HEK293 (cell line): ENCODE measurements around the gene IPCEF1.

Experiments used
- MYNN ChIP-seq: fragments of 450-650 bp; formaldehyde crosslinking; IDR thresholded peaks from 2 replicates; pipeline ENCODE4 v1.5.1; 2016; ENCODE audit warnings: missing biosample characterization, missing genetic modification characterization, borderline replicate concordance
- PRDM1 ChIP-seq: fragments of 450-650 bp; formaldehyde crosslinking; IDR thresholded peaks from 2 replicates; pipeline ENCODE4; 2016; ENCODE audit warnings: missing biosample characterization, missing genetic modification characterization
- REPIN1 ChIP-seq: fragments of 450-650 bp; formaldehyde crosslinking; IDR thresholded peaks from 2 replicates; pipeline ENCODE4 v1.5.1; 2017; ENCODE audit warnings: missing biosample characterization, missing genetic modification characterization, low read depth
- TCF7L2 ChIP-seq: IDR thresholded peaks from 2 replicates; pipeline ENCODE4 v1.6.1; 2011; ENCODE audit warnings: low read depth, mild to moderate bottlenecking, inconsistent platforms, low read length, moderate library complexity, borderline replicate concordance
- ZNF292 ChIP-seq: fragments of 450-650 bp; formaldehyde crosslinking; IDR thresholded peaks from 2 replicates; pipeline ENCODE4 v1.5.1; 2016; ENCODE audit warnings: low read depth, missing biosample characterization, missing genetic modification characterization, borderline replicate concordance
- ZNF366 ChIP-seq: fragments of 450-650 bp; formaldehyde crosslinking; conservative IDR thresholded peaks from 2 replicates; pipeline ENCODE4 v1.5.1; 2016; ENCODE audit warnings: missing biosample characterization, missing genetic modification characterization
- ZNF843 ChIP-seq: fragments of 450-650 bp; formaldehyde crosslinking; IDR thresholded peaks from 2 replicates; pipeline ENCODE4 v1.5.1; 2016; ENCODE audit warnings: missing biosample characterization, missing genetic modification characterization
- TF ChIP-seq, protein P1 (sequence below): fragments of 450-650 bp; formaldehyde crosslinking; IDR thresholded peaks from 2 replicates; pipeline ENCODE4 v1.5.1; 2017; ENCODE audit warnings: missing biosample characterization, missing genetic modification characterization
- TF ChIP-seq, protein P2 (sequence below): fragments of 450-650 bp; formaldehyde crosslinking; IDR thresholded peaks from 2 replicates; pipeline ENCODE4 v1.5.1; 2016; ENCODE audit warnings: missing biosample characterization, missing genetic modification characterization
- TF ChIP-seq, protein P3 (sequence below): fragments of 450-650 bp; formaldehyde crosslinking; IDR thresholded peaks from 2 replicates; pipeline ENCODE4 v1.5.1; 2016; ENCODE audit warnings: missing biosample characterization, missing genetic modification characterization
- TF ChIP-seq, protein P4 (sequence below): fragments of 450-650 bp; formaldehyde crosslinking; IDR thresholded peaks from 2 replicates; pipeline ENCODE4 v1.5.1; 2016; ENCODE audit warnings: missing biosample characterization, missing genetic modification characterization

DNA sequence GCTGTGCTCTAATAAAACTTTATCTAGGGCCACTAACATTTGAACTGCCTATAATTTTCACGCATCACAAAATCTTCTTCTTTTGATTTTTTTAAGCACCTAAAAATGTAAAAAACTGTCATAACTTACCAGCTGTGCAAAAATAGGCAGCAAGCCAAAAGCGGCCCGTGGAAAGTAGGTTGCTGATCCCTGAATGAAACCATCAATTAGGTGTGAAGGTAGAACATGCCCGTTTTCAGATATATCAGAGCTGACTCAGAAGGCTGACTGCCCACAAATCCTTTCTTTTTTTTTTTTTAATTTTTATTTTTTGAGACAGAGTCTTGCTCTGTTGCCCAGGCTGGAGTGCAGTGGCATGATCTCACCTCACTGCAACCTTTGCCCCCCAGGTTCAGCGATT, 4.9 kb upstream of the IPCEF1 start:
- no peak for TF ChIP-seq MYNN (tag by site-specific recombination)
- TF ChIP-seq, protein P1, sequence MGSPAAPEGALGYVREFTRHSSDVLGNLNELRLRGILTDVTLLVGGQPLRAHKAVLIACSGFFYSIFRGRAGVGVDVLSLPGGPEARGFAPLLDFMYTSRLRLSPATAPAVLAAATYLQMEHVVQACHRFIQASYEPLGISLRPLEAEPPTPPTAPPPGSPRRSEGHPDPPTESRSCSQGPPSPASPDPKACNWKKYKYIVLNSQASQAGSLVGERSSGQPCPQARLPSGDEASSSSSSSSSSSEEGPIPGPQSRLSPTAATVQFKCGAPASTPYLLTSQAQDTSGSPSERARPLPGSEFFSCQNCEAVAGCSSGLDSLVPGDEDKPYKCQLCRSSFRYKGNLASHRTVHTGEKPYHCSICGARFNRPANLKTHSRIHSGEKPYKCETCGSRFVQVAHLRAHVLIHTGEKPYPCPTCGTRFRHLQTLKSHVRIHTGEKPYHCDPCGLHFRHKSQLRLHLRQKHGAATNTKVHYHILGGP (tag by site-specific recombination): no peak
- TF ChIP-seq, protein P2, sequence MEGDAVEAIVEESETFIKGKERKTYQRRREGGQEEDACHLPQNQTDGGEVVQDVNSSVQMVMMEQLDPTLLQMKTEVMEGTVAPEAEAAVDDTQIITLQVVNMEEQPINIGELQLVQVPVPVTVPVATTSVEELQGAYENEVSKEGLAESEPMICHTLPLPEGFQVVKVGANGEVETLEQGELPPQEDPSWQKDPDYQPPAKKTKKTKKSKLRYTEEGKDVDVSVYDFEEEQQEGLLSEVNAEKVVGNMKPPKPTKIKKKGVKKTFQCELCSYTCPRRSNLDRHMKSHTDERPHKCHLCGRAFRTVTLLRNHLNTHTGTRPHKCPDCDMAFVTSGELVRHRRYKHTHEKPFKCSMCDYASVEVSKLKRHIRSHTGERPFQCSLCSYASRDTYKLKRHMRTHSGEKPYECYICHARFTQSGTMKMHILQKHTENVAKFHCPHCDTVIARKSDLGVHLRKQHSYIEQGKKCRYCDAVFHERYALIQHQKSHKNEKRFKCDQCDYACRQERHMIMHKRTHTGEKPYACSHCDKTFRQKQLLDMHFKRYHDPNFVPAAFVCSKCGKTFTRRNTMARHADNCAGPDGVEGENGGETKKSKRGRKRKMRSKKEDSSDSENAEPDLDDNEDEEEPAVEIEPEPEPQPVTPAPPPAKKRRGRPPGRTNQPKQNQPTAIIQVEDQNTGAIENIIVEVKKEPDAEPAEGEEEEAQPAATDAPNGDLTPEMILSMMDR (tag by site-specific recombination): no peak
- TF ChIP-seq TCF7L2: no peak
- TF ChIP-seq, protein P3, sequence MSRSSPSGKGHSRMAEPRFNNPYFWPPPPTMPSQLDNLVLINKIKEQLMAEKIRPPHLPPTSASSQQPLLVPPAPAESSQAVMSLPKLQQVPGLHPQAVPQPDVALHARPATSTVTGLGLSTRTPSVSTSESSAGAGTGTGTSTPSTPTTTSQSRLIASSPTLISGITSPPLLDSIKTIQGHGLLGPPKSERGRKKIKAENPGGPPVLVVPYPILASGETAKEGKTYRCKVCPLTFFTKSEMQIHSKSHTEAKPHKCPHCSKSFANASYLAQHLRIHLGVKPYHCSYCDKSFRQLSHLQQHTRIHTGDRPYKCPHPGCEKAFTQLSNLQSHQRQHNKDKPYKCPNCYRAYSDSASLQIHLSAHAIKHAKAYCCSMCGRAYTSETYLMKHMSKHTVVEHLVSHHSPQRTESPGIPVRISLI (tag by site-specific recombination): no peak
- TF ChIP-seq, protein P4, sequence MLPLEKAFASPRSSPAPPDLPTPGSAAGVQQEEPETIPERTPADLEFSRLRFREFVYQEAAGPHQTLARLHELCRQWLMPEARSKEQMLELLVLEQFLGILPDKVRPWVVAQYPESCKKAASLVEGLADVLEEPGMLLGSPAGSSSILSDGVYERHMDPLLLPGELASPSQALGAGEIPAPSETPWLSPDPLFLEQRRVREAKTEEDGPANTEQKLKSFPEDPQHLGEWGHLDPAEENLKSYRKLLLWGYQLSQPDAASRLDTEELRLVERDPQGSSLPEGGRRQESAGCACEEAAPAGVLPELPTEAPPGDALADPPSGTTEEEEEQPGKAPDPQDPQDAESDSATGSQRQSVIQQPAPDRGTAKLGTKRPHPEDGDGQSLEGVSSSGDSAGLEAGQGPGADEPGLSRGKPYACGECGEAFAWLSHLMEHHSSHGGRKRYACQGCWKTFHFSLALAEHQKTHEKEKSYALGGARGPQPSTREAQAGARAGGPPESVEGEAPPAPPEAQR: no peak
- TF ChIP-seq ZNF366 (tag by site-specific recombination): no peak
- no peak for TF ChIP-seq REPIN1 (tag by site-specific recombination)
- no peak for TF ChIP-seq ZNF292
- TF ChIP-seq ZNF843: no peak
- TF ChIP-seq PRDM1 (tag by site-specific recombination): no peak
